Stimulated activated CD8-positive, alpha-beta memory T cell treated with anti-CD3 and anti-CD28 coated beads, Interleukin-2, amount 100 ng/mL, for 1 hour (primary cell): ENCODE measurements around the gene LELP1.
"Not testable (repeated sequence)": the region's sequence is repeated elsewhere in the genome, so short reads cannot be mapped to it uniquely, and the experiment has no call there.

Source experiments
- DNase-seq, 2 donors: peaks; one replicate each; pipeline ENCODE4 v3.0.0-alpha.2; 2020; ENCODE audit warnings: low read depth in 2 of 2

LELP1 gene

GRCh38 chr1:153203130-153203529 is at the start of gene LELP1:
TSS of gene LELP1 (plus strand) at chr1:153203430. CDS start at chr1:153204708, 1,278 bp downstream.
- DNase-seq: no peak

DNA sequence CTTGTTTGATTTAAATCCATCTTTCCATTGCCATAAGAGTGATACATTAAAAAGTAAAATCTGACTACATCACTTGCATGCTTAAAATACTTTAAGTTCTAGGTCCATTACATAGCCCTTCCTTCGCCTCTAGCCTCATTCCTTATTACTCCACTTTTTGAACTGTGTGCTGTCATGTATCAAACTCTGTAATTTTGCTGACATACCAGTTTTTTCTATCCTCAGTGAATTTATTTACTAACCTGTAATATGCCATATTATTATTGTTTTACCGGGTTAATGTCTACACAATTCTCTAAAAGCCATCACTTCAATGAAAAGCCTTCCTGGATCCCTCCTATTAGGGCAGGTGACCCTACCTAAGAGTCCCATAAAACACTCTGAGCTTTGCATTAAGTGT is 47.7 kb upstream of the LELP1 start:
- DNase-seq: no peak

DNA sequence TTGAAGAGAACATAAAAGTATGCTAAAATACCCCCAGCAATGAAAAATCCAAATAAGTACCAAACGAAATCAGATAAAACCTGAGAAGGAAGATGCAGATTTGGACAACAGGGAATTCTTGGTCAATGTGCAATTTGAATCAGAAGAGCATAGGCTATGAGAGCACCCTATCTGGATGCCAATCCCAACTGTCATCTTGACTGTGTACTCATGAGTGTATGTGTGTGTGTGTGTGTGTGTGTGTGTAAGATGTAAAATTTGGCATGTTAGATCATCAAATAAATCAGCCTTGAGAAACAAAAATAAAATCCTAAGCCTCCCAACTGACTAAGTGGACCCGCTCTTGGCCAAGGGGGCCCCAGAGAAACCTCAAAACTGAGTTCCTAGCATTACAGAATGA is 34.5 kb upstream of the LELP1 start:
- no peak for DNase-seq

GRCh38 chr1:153174624-153175023 is 28.6 kb upstream of the LELP1 start:
- DNase-seq: no peak

DNA sequence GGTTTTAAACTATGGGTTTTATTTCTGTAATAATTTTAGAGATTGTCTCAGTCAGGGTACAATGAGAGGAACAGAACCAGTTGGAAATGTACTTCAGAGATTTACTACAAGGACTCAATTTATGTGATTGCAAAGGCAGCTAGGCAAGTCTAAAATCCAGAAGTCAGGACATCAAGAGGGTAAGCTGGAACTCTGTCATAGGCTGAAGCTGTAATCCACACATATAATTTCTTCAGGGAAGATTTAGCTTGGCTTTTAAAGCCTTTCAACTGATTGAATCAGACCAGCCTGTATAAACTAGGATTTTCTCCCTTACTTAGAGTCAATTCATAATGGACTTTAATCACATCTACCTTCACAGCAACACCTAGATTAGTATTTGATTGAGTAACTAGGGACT is 24.3 kb upstream of the LELP1 start:
- DNase-seq: no peak

GRCh38 chr1:153180556-153180955 is 22.7 kb upstream of the LELP1 start:
- DNase-seq: no peak

DNA sequence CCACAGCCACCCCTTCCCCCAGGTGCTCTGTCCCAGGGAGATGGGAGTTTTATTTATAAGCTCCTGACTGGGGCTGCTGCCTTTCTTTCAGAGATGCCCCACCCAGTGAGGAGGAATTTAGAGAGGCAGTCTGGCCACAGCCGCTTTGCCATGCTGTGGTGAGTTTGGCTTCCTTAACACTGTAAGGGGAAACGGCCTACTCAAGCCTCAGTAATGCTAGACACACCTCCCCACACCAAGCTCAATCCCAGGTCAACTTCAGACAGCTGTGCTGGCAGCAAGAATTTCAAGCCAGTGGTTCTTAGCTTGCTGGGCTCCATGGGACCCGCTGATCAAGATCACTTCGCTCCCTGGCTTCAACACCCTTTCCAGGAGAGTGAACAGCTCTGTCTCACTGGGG is 14.9 kb upstream of the LELP1 start:
- not testable (repeated sequence) for DNase-seq

DNA sequence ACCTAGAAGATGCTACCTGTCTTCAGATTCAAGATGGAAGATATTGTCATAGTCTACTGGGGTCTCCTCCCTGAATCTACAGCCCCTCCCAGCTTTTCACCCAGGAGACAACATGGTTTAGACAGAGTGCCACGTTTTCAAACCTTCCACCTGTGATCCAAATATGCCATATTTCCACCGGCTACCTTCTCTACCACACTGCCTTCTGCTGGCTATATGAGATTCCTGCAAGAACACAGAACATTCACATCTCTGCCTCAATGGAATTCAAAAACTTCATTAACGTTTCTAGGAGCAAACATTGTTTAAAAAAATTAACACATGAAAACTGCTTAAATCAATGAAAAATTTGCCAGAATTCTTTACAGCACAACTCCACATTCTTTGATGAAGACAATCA is 12.9 kb upstream of the LELP1 start:
- DNase-seq: no peak

- no peak for DNase-seq
Observed at GRCh38 chr1:153192697-153193096, 10.5 kb upstream of the LELP1 start.

DNA sequence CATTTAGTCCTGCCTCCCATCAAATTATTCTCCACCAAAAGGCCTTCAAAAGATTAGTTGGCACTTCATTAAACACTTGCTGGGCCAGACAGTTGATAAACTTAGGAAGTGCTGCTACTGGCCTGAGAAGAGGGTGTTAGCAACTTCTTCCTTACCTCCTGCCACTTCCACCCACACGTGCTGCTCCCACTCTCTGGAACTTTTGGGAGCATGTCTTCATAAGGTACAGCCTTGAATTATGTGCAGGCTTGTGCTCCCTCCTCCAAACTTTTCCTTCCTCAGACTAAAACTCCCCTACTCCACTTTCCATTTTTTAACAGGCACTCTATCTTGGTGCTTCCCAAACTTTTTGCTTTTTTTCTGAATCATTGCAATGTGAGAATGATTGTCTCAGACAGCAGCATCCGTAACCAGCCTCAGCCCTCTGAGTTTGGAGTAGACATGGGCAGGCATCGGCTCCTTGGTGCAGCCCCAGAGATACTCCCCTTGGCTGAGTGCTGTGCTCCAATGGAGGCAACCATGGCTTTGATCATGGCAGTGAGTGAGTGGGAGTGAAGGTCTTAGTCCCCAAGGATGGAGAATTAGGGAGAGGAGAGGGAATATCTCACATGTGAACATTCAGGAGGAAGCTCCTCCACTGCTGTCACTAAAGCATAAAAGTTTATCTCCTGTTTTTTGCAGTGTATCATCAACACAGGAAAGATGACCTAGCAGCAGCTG is 8.7 kb upstream of the LELP1 start:
- DNase-seq: no peak

DNA sequence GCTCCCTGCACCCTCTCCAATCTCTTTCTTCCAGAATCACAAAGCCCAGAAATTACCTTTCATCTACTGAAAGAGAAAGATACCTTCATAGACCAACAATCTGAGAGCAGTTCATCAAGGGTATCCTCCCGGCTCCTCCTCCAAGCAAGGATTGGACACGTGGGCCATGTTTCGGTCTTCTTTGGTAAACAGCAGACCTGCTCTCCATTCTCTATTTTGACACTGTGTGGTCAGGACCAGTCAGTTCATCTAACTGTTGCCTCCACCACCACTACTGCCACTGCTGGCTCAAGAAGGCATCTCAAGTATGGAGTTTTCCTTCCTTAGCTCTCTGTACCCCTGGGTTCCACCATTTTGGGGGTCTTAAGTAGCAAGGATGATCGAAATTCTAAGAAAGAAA is 8.0 kb upstream of the LELP1 start:
- no peak for DNase-seq

- no peak for DNase-seq
Observed at GRCh38 chr1:153202006-153202405, 1.2 kb upstream of the LELP1 start.

GRCh38 chr1:153206631-153207030 is 3.4 kb downstream of the LELP1 start:
- DNase-seq: no peak

DNA sequence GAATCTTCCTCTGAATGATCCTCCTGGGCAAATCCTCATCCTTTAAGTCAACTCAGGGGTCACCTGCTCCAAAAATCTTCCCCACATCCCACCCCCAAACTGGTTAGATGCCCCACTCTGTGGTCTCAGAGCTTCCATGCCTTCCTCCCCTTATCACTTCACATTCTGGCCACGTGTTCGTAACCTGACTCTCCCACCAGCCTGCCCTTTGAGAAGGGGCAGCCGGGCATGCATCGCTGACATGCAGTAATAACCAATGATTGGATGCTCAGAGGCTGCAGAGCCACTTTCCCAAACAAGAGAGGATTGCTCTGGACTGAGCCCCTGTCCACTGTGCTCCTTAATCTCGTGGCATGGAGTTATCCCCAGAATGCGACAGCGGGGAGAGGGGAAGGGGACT is 7.0 kb downstream of the LELP1 start:
- no peak for DNase-seq

GRCh38 chr1:153212201-153212600 is 9.0 kb downstream of the LELP1 start:
- no peak for DNase-seq

DNA sequence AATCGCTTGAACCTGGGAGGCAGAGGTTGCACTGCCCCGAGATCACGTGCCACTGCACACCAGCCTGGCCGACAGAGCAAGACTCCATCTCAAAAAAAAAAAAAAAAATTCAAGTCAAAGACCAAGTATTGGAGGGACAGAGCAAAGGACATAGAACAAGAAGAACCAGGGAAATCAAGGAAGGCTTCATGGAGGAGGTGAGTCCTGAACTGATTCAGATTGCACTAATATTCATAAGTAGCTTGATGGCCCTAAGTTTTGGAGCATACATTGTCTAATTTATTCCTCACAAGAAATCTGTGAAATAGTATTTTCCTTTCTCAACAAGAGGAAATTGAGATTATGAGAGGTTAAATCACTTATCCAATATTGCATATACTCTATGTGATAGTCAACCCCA is 10.3 kb downstream of the LELP1 start:
- DNase-seq: no peak

GRCh38 chr1:153217212-153217611 is 14.0 kb downstream of the LELP1 start, which contains the start of gene PRR9:
TSS of gene PRR9 (plus strand) at chr1:153217584. CDS start at chr1:153218145, 561 bp downstream.
- no peak for DNase-seq

DNA sequence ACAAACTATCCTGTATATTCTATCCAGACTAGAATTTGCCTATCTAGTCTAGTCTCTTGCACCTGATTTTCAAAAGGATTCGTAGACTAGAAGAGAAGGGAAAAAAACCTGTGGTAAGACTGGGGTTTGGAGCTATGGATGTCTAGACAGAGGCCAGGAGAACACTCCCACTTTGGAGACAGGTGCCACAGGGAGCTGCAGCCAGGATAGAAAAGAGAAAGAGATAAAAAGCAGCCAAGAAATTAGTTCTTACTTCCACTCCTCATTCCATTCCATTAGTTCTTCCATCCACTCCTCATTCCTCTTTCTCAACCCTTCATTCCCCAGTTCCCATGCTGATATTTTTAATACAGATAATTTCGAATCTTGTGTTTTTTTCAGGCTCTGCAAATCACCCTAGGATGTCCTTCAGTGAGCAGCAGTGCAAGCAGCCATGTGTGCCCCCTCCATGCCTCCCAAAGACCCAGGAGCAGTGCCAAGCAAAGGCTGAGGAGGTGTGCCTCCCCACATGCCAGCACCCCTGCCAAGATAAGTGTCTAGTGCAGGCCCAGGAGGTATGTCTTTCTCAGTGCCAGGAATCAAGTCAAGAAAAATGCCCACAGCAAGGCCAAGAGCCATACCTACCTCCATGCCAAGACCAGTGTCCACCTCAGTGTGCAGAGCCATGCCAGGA is 14.7 kb downstream of the LELP1 start:
- no peak for DNase-seq

DNA sequence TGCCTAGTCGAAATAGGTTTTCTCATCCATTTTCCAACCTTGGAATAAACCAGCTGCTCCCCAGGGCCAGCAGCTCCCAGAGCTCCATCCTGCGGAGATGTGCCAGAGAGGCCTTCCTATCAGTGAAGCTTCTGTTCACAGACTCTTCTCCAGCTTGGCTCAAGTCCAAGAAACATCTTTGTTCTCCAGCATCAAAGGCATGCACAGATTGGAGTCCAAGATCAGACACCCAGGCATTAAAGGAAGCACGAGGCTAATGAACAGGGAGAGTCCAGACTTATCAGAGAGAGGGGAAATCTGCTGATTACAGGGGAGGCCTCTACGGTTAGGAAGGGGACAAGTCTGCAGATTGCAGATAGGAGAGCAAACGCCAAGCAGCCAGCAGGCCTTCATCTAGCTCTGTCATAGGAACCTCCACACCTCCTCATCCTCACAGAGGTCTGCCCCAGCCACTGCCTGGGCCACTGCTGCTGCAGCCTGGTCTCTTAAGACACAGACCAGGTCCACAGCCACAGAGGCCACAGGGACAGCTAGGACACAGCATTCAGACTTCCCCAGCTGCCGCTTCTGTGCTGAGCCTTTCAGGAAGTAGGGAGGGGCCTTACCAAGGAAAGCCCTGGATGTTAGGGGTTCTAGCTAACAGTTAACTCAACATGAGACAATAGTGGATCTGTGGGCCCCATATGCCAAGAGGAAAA is 17.5 kb downstream of the LELP1 start:
- DNase-seq: no peak

GRCh38 chr1:153223040-153223891 is 20.0 kb downstream of the LELP1 start:
- DNase-seq: peak in 1 of 2 donors; percentile 12

DNA sequence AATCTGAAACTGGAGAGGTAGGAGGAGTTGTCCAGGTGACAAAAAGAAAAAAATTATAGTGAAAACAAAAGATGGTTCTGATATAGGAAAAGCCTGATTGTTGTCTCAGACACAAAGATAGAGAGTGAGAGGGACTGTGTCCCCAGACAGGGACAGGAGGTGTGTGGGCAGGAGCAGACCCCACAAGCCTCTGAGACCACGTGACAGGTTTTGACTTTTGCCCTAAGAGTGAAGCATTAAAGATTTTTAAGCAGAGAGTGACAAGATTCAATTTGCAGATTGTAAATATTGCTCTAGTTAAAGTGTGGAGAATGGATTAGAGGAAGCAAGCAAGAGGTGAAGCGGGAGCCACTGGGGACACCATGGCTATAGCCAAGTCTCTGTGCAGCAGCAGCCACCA is 24.6 kb downstream of the LELP1 start:
- no peak for DNase-seq

DNA sequence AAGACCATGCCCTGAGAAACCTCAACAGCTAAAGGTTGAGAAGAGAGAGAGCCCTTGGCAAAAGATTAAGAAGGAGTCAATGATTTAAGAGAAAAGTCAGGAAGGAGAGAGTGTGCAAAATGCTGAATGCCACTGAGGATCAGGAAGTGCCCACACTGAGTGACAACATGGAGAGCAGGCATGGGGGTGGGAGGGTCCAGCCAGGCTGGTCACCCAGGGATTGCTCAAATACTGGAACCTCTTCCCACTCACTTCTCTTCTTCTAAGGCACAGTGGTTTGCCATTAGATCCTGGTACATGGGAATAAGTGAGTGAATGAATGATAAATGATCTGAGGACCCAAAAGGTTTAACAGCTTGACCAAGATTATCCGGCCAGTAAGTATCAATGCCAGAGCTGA is 25.3 kb downstream of the LELP1 start:
- DNase-seq: no peak
